HG02610 (cell line): Measurements from ENCODE around the gene BAMBI.

ENCODE experiments used
- ATAC-seq: cut with Tn5 transposase; IDR thresholded peaks from one replicate; pipeline ENCODE4 v1.9.1; 2021; ENCODE audit warnings: mild to moderate bottlenecking, moderate library complexity; ENCODE audit not compliant: unreplicated experiment

Gene BAMBI

DNA sequence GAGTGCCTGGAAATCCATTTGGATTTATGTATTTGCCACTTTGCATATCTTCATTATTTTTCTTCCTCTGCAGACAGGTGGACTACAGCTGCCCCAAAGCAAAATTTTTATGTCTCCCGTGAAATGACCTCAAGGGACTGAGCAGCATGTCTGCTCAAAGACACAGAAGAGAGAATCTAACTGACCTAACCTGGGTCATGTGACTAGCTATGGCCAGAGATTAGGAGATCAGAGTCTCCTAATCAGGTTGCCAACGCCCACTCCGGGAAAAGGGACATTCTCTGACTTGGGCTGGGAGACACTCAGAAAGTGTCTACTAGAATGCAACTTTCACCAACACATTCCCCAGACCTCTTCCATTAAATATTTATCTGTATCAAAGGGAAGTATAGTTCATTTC lies 2.5 kb upstream of the BAMBI start:
- ATAC-seq: no peak

DNA sequence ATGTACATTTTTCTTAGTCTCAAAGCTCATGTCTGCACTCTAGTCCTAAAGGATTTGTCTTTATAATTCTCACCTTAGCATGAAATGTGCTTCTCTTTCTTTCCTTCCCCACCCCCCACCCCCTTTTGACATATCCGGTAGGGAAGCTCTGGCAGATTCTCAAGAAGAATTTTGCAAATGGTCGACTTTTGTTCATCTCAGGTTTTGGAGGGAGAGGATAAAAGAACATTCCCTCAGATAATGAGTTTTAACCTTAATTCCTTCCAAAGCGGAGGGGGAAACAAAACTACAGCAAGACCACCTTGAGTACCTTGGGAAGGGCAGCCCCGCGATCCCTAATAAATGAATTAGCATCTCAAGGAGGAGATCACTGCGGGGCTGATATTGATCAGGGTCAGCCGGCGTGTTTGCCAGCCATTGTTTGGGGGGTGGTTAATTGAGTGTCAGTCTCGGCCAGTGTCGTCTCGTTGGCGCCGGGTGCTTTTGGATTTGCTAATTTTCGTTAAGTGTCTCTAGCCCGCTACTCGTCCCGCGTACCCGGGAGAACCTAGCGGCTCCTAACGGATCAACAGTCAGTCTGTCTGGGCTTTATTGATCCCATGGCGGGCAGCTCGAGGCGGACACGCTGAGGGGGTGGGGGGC lies 874 bp upstream of the BAMBI start:
- ATAC-seq: no peak

DNA sequence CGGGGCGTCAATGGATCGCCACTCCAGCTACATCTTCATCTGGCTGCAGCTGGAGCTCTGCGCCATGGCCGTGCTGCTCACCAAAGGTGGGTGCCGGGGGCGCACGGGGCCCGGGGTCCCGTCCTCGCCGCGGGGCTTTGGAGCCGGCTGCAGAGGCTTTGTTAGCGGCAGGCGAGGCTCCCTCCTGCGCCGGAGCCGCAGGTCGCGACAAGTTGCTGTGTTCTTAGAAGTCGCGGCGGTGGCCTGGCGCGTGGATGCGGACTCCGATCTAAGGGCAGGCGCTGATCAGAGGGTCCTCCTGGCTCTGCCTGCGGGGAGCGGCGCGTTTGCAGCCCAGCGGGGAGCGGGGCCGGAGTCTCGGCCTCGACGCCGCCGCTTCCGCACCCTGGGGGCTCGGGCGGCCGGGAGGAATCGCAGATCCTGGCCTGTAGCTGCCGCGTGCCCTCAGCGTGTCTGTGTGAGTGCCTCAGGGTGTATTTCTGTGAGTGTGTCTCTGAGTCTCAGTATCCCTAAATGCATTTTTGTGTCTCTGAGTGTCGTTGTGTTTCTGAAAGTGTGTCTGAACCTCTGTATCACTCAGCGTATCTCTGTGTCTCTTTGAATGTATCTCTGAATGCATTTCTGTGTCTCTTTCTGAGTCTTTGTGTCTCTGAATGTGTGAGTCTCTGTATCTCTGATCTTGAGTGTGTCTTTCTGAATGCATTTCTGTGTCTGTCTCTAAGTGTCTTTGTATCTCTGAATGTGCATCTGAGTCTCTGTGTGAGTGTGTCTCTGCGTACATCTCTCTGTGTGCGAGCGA lies 766 bp downstream of the BAMBI start:
- no peak for ATAC-seq

DNA sequence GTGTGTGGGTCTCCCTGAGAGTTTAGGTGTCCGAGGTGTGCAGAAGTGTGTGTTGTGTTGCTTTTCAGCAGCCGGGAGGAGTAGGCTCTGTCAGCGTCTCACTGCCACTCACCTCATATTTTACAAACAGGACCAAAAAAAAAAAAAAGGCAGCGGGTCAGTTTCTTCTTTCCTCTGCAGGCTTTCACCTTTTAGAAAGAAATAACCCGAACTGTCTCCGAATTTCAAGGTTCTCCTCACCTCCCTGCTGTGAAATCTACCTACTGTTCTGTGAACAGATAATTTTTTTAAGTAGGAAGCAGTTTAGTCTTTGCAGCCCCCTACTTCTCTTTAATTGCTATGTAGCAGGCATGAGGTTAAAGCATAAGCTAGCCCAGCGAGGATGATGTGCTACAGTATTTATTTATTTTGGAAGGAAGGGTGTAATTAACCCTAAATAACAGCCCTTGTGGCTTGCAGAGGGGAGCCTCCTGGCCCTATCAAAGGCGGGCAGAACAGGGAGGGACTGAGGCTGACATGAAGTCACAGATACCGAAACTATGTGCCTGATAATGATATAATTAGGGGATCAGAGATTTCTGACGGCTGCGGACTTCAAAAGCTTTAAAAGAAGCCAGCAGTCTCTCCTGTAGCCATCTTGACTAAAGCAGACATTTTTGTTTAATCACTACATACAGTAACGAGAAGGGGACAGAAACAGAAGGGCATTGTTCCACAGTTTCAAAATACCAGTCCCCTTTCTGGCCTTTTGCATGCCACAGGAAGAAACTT lies 1.6 kb downstream of the BAMBI start:
- ATAC-seq: no peak

DNA sequence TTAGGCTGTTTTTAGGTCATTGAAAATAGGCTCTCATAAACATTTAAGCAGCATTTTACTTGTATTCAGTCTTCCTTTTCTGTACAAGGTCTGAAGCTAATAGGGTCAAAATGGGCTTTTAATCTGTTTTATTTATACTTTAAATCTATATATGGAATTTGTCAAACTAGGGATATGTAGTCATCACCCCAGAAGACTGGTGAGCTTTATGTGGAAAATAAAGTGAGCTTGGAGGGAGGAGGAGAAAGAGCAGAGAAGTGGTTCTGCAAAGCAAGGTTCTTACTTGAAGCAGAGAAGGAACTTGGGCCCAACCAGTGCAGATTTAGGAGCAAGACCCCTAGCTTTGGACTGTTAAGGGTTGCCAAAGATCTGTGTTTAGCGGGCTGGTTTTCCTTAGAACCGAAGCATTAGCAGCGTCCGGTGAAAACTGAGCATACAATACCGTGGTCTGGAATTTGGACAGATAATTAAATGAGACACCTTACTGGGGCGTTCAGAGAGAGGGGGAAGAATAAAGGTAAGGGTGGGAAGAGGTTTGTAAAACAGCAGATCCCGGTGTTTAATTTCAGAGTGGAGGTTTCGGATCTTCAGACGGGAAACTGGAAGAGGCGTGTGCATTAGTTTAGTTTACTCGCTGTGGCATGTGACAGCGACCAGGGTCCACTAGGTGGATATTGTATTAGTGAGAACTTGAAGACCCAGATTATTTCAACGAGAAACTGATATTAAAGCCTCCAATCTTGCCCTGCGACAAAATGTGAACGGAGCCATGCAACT lies 2.4 kb downstream of the BAMBI start:
- no peak for ATAC-seq

DNA sequence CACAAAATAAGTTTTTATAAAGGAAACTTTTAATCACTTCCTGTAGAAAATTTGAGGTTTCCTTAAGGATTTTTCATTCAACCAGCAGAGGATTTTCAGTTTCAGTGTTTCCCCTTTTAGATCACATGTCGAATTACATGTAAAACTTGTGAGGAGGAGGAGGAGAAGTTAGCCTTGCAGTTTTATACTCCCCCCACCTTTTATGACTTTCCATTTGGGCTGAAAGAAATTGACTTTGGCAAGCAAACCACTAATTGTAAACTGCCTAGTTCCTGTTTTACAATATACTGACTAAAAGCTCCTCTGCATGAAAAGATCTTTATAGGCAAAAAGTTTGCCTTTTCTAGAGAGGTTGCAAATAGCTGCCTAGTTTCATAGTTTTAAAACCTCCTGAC lies 3.0 kb downstream of the BAMBI start:
- no peak for ATAC-seq

DNA sequence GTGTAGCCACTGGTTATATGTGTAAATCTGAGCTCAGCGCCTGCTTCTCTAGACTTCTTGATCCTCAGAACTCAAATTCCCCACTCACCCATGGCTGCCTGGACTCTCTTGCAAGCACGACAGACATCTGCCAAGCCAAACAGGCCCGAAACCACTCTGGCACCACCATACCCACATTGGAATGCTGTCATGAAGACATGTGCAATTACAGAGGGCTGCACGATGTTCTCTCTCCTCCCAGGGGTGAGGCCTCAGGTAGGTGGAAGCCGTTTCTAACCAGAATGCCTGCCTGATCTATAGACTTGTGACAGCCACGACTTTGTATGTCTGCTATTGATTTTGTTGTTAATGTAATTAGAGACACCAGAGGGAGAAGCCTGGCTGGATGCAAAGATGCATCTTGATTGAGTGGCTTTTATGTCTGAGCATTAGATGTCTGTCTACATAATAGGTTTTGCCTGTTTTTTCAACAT lies 4.0 kb downstream of the BAMBI start:
- no peak for ATAC-seq

DNA sequence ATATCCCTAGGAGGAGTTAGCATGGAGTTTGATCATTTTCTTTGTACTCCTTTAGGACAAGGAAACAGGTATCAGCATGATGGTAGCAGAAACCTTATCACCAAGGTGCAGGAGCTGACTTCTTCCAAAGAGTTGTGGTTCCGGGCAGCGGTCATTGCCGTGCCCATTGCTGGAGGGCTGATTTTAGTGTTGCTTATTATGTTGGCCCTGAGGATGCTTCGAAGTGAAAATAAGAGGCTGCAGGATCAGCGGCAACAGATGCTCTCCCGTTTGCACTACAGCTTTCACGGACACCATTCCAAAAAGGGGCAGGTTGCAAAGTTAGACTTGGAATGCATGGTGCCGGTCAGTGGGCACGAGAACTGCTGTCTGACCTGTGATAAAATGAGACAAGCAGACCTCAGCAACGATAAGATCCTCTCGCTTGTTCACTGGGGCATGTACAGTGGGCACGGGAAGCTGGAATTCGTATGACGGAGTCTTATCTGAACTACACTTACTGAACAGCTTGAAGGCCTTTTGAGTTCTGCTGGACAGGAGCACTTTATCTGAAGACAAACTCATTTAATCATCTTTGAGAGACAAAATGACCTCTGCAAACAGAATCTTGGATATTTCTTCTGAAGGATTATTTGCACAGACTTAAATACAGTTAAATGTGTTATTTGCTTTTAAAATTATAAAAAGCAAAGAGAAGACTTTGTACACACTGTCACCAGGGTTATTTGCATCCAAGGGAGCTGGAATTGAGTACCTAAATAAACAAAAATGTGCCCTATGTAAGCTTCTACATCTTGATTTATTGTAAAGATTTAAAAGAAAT lies 4.8 kb downstream of the BAMBI start:
- no peak for ATAC-seq

DNA sequence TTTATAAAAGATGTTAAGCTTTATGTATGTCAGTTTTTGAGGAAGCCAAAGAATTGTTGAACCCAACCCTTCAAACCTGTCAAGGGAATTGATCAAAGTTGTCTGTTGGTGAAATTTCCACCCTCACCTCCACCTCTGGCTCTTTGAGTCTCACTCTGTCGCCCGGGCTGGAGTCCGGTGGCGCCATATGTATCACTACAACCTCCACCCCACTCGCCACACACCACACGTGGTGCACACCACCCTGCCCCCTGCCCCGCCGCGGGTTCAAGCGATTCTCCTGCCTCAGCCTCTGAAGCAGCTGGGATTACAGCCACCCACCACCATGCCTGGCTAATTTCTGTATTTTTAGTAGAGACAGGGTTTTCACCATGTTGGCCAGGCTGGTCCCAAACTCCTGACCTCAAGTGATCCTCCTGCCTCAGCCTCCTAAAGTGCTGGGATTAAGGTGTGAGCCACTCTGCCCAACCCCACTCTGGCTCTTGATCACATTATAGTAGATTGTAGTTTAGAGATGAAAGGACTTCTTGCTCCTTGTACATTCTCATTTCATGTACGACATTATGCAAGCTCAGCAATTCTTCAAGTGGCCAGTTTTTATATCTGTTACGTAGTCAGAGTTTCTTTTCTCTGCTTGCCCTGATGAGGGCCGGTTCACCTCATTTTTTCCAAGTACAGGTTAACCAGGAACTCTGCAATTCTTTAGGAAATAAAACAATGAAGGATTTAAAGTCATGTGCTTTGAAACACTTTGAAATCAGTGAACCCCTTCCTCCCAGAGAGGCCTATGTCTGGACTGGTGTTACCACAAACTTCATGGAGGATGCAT lies 7.0 kb downstream of the BAMBI start:
- ATAC-seq: no peak

DNA sequence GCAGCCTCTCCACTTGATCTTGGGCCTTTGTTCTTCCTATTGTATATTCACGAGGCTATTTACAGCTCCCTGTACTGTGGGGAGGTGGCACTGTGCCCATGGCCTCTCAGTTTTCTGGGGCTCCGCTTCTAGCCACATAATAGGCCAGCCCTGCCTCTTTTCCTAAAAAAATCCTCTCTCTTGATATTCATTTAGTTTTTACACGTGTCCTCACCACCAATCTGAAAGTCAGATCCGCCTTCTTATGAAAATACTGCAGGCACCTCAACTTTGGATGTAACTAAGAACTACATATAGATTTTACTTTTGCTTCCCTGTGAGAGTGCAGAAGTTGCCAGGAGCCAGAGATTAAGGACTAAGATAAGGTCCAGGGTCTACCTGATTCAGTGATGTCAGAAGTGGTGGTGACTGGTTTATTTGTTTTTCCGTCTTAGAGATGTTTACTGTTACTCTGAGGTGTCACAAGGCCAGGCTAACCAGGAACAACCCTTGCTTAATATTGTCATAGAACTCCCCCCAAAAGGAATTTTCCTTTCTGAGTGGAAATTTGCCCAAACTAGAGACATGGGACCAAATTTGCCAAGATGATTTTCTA lies 7.8 kb downstream of the BAMBI start:
- no peak for ATAC-seq

DNA sequence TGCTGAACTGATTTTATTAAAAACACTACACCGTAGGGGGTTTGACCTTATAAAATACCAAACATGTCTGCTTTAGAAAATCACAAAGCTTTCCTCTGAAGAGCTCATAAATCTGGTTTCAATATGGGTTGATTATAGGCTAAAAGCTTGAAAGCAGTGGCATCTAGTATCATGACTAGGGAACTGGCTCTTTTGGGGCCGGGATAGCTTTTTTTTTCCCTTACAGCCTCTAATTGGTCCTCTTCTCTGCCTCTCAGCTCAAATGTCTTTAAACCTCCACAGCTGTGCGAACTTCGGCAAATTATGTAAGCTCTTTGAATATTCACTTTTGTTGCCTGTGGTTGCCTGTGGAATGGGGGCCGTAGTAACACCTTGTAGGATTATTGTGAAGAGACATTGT lies 8.4 kb downstream of the BAMBI start:
- no peak for ATAC-seq

DNA sequence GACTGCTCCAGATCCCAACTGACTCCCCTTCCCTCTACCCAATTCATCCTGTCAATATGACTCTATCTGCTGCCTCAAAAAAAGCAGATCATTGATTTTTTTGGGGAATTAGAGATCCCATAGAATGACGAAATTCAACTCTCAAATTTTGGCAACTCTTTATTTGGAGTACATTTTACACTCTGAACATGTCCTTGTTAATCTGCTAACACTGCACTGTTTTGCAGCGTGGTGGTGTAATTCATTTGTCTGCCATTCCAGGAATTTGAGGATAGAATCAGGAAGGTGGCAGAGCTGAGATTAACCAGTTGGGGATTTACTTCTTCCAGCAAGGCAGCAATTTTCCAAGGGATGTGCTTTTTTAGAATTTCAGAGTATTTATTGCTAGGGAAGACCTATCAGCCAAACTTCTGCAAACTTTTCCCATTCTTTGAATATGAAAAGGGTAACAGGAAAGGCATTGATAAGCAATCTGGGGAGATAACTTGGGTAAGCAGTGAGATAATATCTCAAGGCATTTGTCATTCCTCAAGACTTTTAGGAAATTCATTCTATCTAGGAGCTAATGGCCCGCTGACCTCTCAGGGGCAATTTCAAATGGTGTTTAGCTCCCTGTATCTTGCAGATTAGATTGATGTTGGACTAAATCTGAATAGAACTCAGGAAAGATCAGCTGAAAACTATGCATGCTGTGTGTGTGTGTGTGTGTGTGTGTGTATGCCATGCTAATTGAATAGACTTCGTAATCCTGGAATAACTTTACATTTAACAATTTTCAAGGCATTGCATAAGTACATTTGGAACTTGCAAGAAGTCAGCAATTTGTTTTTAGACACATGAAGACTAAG lies 9.7 kb downstream of the BAMBI start:
- no peak for ATAC-seq

DNA sequence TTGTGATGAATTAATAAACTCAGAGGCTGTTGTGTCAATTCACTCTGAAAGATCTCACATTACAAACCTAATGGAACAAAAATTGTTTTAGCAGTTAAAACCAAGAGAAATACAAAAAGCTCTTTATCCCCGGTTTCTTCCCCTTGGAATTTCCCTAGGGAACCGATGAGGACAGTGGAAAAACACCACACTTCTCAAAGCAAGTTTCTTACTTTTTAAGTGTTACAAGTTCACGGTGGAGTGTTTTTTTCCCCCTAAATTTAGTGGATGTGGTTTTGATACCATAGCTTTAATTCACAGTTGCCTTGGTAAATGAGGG lies 10.3 kb downstream of the BAMBI start:
- no peak for ATAC-seq

DNA sequence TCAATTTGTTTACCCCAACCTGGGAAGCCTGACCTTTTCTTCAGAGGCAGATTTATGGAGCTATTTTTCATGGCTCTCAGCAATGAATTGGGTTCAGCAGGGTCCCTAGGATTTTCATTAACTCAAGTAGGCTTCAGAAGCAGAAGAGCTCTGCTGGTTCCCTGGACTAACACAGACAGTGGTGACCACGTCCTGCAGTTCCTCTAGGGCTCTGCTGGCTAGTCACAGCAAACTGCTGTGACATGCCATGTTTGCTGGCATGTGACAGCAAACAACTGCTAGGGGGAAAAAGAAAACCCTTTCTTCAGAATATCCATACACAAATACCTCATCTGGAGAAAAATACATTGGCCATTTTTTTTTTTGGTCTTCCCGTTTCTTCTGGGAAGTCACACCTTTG lies 13.2 kb downstream of the BAMBI start:
- no peak for ATAC-seq

DNA sequence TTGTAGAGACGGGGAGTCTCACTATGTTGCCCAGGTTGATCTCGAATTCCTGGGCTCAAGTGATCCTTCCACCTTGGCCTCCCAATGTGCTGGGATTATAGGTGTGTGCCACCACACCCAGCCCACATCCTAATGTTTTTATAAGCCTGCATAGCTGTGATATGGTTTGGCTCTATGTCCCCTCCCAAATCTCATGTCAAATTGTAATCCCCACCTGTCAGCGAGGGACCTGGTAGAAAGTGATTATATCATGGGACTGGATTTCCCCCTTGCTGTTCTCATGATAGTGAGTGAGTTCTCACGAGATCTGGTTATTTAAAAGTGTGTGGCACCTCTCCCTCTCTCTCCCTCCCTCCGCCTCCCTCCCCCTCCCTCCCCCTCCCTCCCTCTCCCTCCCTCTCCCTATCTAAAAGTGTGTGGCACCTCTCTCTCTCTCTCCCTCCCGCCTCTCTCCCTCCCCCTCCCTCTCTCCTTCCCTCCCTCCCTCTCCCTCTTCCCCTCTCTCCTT lies 13.9 kb downstream of the BAMBI start:
- ATAC-seq: no peak

DNA sequence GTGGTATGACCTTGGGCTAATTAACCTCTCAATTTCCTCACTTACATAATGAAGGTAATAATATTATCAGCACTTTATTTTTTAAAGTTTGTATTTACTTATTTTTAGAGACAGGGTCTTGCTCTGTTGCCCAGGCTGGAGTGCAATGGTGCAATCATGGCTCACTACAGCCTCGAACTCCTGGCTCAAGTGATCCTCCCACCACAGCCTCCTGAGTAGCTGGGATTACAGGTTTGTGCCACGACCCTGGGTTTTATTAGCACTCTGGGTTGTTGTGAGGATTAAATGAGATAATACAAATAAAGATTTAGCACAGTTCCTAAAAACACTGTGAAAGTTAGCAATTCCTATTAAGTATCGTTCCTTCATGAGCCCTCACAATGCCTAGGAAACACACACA lies 14.7 kb downstream of the BAMBI start:
- no peak for ATAC-seq

DNA sequence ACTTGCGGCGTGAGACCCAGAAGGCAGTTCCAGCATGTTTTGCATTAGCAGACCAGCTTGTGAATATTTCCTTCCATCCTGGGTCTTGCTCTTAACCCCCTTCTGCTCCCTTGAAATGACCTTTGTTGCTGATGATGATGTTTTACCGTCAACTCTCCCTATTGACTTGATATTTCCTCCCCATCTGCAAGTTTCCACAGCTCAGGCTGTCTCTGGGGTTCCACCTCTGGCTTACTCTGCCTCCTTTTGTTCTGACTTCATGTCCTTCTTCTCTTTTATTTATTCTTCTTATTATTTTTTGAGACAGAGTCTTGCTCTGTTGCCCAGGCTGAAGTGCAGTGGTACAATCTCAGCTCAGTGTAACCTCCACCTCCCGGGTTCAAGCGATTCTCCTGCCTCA lies 17.2 kb downstream of the BAMBI start:
- no peak for ATAC-seq

DNA sequence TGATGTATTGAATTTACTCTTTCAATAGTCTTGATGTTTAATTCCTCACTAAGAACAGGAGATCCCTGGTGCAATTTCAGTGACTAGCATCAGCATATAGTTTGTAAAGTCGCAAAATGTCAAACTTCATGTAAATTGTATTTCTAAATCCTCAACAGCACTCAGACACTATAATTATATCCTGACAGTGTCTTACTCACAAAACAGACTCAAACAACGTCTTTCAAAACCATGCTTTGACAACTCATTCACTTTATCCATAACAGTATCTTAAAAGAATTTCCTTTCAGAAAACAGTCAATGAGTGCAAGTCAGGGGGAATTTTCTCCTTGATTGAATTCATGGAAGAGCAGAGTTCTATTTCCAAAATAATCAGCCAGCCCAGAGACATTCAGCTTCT lies 20.8 kb downstream of the BAMBI start:
- no peak for ATAC-seq
